GM12878 (cell line): ENCODE measurements around the gene STEAP4. TPM values are rescaled to one million over a fixed set of nuclear protein-coding genes. Genes with fewer than 3 reads are reported as not detected.

Experiments used
- ATAC-seq: fragments of 200-7000 bp; cut with Tn5 transposase; 3 replicates; pipeline ENCODE4 v1.9.1; 2020; ENCODE audit warnings: mild to moderate bottlenecking, moderate library complexity
- BruUV-seq: library from RNA; stranded (reverse); fragments of 400-500 nt; replicated peaks from 2 replicates; lab custom pipeline; 2021; lab: Mats Ljungman, UMichigan
- CTCF ChIA-PET: fragments of 300-600 bp; sonication (Branson Sonifier 250); formaldehyde crosslinking; extraction: SDS; loops from one replicate; lab custom pipeline; 2021; ENCODE audit warnings: inconsistent platforms; lab: Yijun Ruan, JAX
- POLR2A ChIA-PET: fragments of 350-600 bp; formaldehyde crosslinking; extraction: SDS; loops from one replicate; lab custom pipeline; 2021; ENCODE audit warnings: inconsistent platforms; lab: Charles Lee
- RAD21 ChIA-PET: fragments of 300-600 bp; sonication (Branson Sonifier 250); formaldehyde crosslinking; loops from one replicate; lab custom pipeline; 2023; ENCODE audit warnings: antibody characterized with exemption; ENCODE audit not compliant: unreplicated experiment; lab: Charles Lee
- SMC1A ChIA-PET: fragments of 300-600 bp; sonication (Branson Sonifier 250); formaldehyde crosslinking; loops from one replicate; lab custom pipeline; 2023; ENCODE audit not compliant: unreplicated experiment, uncharacterized antibody; lab: Charles Lee
- DNase-seq: peaks from one replicate; pipeline ENCODE4 v3.0.0-alpha.2; 2011; ENCODE audit warnings: low read depth, low spot score
- FAIRE-seq: peaks from 3 replicates; lab custom pipeline; 2011; peaks lifted over from hg19 to GRCh38; lab: Jason Lieb, UNC
- H2AFZ ChIP-seq: 2 replicates; pipeline ENCODE4 v1.6.0; 2011; ENCODE audit warnings: low read depth, low read length, control low read depth; ENCODE audit not compliant: control insufficient read depth
- H3K27ac ChIP-seq: 2 replicates; pipeline ENCODE4 v1.5.1; 2011; ENCODE audit warnings: control low read depth; ENCODE audit not compliant: control insufficient read depth, insufficient read depth
- H3K27me3 ChIP-seq, 2 experiments: replicated peaks in 1 of 2; 2 replicates each; pipeline versions ENCODE4 v1.6.0 to v1.6.1; 2011; ENCODE audit warnings: low read length in 1 of 2; ENCODE audit not compliant: control insufficient read depth in 2 of 2, insufficient read depth in 2 of 2
- H3K36me3 ChIP-seq, 2 experiments: 2 replicates each; pipeline ENCODE4 v1.5.1; 2011; ENCODE audit warnings: low read length in 1 of 2; ENCODE audit not compliant: control insufficient read depth in 2 of 2, insufficient read depth in 2 of 2
- H3K4me1 ChIP-seq: 2 replicates; pipeline ENCODE4 v1.6.1; 2011; ENCODE audit warnings: mild to moderate bottlenecking, low read length, moderate library complexity, mixed read lengths; ENCODE audit not compliant: control insufficient read depth, insufficient read depth
- H3K4me2 ChIP-seq: 2 replicates; pipeline ENCODE4 v1.6.0; 2011; ENCODE audit warnings: control low read depth; ENCODE audit not compliant: control insufficient read depth, insufficient read depth
- H3K4me3 ChIP-seq: fragments of 200-600 bp; sonication (generic); 2 replicates; pipeline ENCODE4 v1.5.1; 2016
- H3K79me2 ChIP-seq: 2 replicates; pipeline ENCODE4 v1.6.0; 2011; ENCODE audit warnings: low read length; ENCODE audit not compliant: control insufficient read depth, insufficient read depth
- H3K9ac ChIP-seq: 2 replicates; pipeline ENCODE4 v1.8.0; 2011; ENCODE audit warnings: low read length, control low read depth, mixed read lengths; ENCODE audit not compliant: control insufficient read depth, insufficient read depth
- H3K9me3 ChIP-seq: replicated peaks from 3 replicates; pipeline ENCODE4 v1.5.1; 2011; ENCODE audit warnings: mild to moderate bottlenecking, low read length; ENCODE audit not compliant: control insufficient read depth, insufficient read depth
- H4K20me1 ChIP-seq: 2 replicates; pipeline ENCODE4 v1.6.0; 2011; ENCODE audit not compliant: control insufficient read depth, insufficient read depth
- FOS ChIP-seq: IDR thresholded peaks from 3 replicates; pipeline ENCODE4 v1.6.1; 2011; ENCODE audit warnings: borderline replicate concordance; ENCODE audit not compliant: insufficient read length; ENCODE audit errors: extremely low read depth
- IKZF1 ChIP-seq: fragments of 450-650 bp; conservative IDR thresholded peaks from 2 replicates; pipeline ENCODE4 v1.6.1; 2017; ENCODE audit warnings: antibody characterized with exemption, mild to moderate bottlenecking
- KLF5 ChIP-seq: fragments of 450-650 bp; IDR thresholded peaks from 2 replicates; pipeline ENCODE4 v1.6.1; 2014; ENCODE audit warnings: mild to moderate bottlenecking; ENCODE audit not compliant: partially characterized antibody
- POLR2A ChIP-seq: IDR thresholded peaks from 2 replicates; pipeline ENCODE4 v1.6.1; 2011; ENCODE audit warnings: low read depth, mild to moderate bottlenecking, low read length
- RAD51 ChIP-seq: fragments of 450-650 bp; IDR thresholded peaks from 2 replicates; pipeline ENCODE4 v1.6.1; 2016; ENCODE audit warnings: moderate library complexity, mild to moderate bottlenecking, inconsistent platforms
- REST ChIP-seq: IDR thresholded peaks from 2 replicates; pipeline ENCODE4 v1.6.1; 2012; ENCODE audit warnings: mild to moderate bottlenecking, low read depth, low read length
- SREBF1 ChIP-seq: IDR thresholded peaks from 2 replicates; pipeline ENCODE4 v1.6.1; 2012; ENCODE audit warnings: mild to moderate bottlenecking, low read length
- STAT1 ChIP-seq: fragments of 450-650 bp; conservative IDR thresholded peaks from 2 replicates; pipeline ENCODE4 v1.6.1; 2014; ENCODE audit warnings: antibody characterized with exemption, mild to moderate bottlenecking
- ZBTB4 ChIP-seq: fragments of 450-650 bp; formaldehyde crosslinking; IDR thresholded peaks from 2 replicates; pipeline ENCODE4 v1.4.0; 2022; ENCODE audit warnings: mild to moderate bottlenecking, moderate library complexity
- ZBTB40 ChIP-seq: fragments of 450-650 bp; IDR thresholded peaks from 2 replicates; pipeline ENCODE4 v1.6.1; 2016; ENCODE audit warnings: mild to moderate bottlenecking, moderate library complexity, borderline replicate concordance
- ZNF384 ChIP-seq: IDR thresholded peaks from 2 replicates; pipeline ENCODE4 v1.6.1; 2012; ENCODE audit warnings: low read depth, mild to moderate bottlenecking, low read length, improper control_type of control experiment, borderline replicate concordance
- WGBS: methylation state at CpG from one replicate; pipeline ENCODE4 v1.1.6; 2016; ENCODE audit warnings: low lambda C conversion rate; ENCODE audit not compliant: insufficient replicate concordance, insufficient coverage; ENCODE audit errors: missing lambda C conversion rate; 5-methylcytosine and 5-hydroxymethylcytosine counted together
- in situ Hi-C: fragments of 300-500 bp; cut with MboI; formaldehyde crosslinking; loops from 9 replicates; pipeline ENCODE4 v1.14.3; 2018; ENCODE audit warnings: mixed read lengths
- intact Hi-C: fragments of 100-400 bp; cut with micrococcal nuclease; formaldehyde crosslinking; loops from one replicate; pipeline ENCODE4 v1.14.2; 2022; ENCODE audit not compliant: unreplicated experiment
- polyA plus RNA-seq, 11 experiments: library from polyadenylated mRNA; depleted of rRNA in 4 of 11; unstranded in 6 of 11; stranded (reverse) in 5 of 11; fragments of >200 nt; fragmentation: Nextera tagmentation in 4 of 11; fragmentation: Illumina TruSeq in 1 of 11; extraction: Ambion mirVana in 4 of 11; extraction: Trizol in 1 of 11; gene quantifications; 1 replicate in 1 of 11; 2 replicates in 10 of 11; pipeline versions ENCODE4 v1.2.1 to v1.2.3, GENCODE V29; 2011 to 2016; ENCODE audit warnings: inconsistent platforms in 2 of 11, missing spikeins in 2 of 11, low read depth in 1 of 11
- total RNA-seq, 4 experiments: library from RNA; depleted of rRNA in 3 of 4; stranded (reverse); fragments of >200 nt in 3 of 4; fragmentation: Illumina TruSeq in 1 of 4; extraction: Trizol in 1 of 4; gene quantifications; 2 replicates each; pipeline versions ENCODE4 v1.2.1 to v1.2.3, GENCODE V29; 2013 to 2021

Gene STEAP4
- total and polyA plus RNA-seq, 10 of the 15 experiments (the other 5 are each of a cell fraction or from before 2014, with no cell fraction given), result 0.13 TPM; not detected in 9

GRCh38 chr7:88307823-88308222 is 1.1 kb upstream of the STEAP4 start:
- POLR2A ChIA-PET, result no interaction called here
- no peak overlapping the region for H2AFZ ChIP-seq
- TF ChIP-seq REST (no peak), ZBTB4 (CRISPR knock-in tag) (no peak), SREBF1 (no peak), STAT1 (no peak), RAD51 (no peak), ZNF384 (no peak), IKZF1 (no peak), ZBTB40 (no peak), FOS (no peak), POLR2A (no peak), KLF5 (no peak)
- TF ChIP-seq, all 136 proteins: peak for 0
- ATAC-seq (no peak), FAIRE-seq (no peak), DNase-seq (no peak)
- Histone ChIP-seq H3K27me3 (peaks cover 0 to 9% of the 10 kb centered on the region in 2 experiments; a peak in 1 of 4 replicates), H3K4me1 (no peaks in the 10 kb centered on the region), H3K9ac (no peak overlapping the region), H3K4me3 (no peak overlapping the region), H4K20me1 (no peaks in the 10 kb centered on the region), H3K27ac (no peak overlapping the region), H3K4me2 (no peak overlapping the region), H3K36me3 (no peaks in the 10 kb centered on the region), H3K79me2 (no peaks in the 10 kb centered on the region), H3K9me3 (no peaks in the 10 kb centered on the region)
- 9% methylated on average over 3 of the region's 3 CpGs for WGBS
- ChIA-PET CTCF (no interaction called here), SMC1A (interaction anchor here (1.2 to 1.3 kb wide), 2 partner anchors 10 to 64 kb away, joined by 5 read pairs; no protein-coding TSS in a partner anchor), RAD21 (no interaction called here)
- in situ Hi-C loops, result no loop called here
- BruUV-seq, result no TSS peak
- intact Hi-C loops, result no loop called here
